ENCODE measurements around the gene GOLGA6L2.
"Not testable (repeated sequence)": the region's sequence is repeated elsewhere in the genome, so short reads cannot be mapped to it uniquely, and the experiment has no call there.

GOLGA6L2 gene

GRCh38 chr15:23422946-23423708 lies 23.9 kb downstream of the GOLGA6L2 start:
- no peak for DNase-seq

- DNase-seq, result no peak
These were observed 24.7 kb downstream of the GOLGA6L2 start for GRCh38 chr15:23422099-23422945.

GRCh38 chr15:23420806-23421575 lies 26.1 kb downstream of the GOLGA6L2 start:
- no peak for DNase-seq

DNA sequence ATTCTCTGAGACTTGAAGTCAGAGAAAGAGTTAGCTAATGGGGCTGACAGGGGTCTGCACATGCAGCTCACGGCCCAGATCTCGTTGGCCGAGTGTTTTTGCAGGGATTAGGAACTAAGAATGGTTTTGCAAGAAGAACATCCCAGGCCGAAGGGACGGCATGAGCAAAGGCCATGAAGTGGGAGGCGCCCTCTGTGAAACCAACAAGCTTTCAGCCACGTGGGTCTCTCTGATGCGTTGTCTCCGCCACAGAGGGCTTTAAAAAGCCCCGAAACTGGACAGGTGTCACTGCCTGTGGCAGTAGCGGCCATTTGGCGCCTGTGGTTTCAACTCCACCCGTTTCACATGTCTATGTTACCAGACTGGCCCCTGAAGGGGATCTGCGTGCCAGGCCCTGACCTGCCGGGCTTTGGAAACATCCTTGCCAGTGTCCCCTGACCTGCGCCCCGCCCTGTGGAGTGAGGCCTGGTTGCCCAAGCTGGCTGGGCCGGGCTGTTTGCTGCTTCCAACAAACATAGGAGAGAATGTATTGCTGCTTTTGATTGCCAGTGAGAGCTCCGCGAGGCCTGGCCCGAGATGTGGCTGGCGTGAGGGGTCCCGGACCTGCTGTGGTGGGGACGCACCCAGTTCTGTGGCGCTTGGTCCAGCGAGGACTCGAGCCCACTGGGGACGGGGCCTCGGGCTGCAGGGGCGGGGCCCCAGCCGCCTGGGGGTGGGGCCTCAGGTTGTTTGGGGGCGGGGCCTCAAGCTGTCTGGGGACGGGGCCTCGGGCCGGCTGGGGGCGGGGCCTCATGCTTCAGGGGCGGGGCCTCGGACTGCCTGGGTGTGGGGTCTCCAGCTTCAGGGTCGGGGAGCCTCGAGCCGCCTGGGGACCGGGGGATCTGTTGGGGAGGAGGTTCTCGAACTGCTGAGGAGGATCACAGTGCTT lies 30.4 kb downstream of the GOLGA6L2 start:
- DNase-seq, result peak; percentile 12

DNA sequence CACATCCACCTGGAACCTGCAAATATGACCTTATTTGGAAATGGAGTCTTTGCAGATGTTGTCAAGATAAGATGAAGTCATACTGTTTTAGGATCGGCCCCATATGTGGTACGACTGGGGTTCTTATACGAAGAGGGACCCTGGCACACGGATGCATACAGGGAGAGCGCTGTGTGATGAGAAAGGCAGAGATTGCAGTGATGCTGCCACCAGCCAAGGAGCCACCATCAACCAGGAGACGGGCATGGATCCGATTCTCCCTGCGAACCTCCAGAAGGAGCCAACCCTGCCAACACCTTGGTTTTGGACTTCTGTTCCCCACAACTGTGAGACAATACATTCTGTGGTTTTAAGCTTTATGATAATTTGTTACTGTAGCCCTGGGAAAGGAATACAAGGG lies 31.2 kb downstream of the GOLGA6L2 start:
- not testable (repeated sequence) for DNase-seq

DNA sequence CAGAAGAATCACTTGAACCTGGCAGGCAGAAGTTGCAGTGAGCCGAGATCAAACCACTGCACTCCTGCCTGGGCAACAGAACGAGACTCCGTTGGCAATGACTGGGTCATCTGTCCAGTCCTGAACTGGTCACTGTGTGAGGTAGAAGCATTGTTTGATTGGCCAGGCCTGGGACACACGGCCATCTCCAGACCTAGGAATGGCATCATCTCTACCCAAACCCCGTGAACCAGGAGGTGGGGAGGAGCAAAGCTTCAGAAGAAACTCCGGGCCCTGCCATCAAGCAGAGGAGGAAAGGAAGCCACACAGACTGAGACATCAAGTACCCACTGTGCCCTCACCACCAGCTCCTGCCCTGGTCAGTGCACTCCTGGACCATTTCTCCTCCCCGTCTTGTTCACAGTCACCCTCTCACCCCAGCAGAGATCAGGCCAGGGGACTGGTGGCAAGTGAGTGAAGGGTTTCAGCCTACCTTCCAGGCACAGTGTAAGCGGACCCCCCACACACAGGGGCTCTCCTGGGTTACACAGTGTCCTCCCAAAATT lies 31.6 kb downstream of the GOLGA6L2 start:
- DNase-seq, result no peak

GRCh38 chr15:23412881-23413600 lies 34.0 kb downstream of the GOLGA6L2 start:
- DNase-seq, result not testable (repeated sequence)

DNA sequence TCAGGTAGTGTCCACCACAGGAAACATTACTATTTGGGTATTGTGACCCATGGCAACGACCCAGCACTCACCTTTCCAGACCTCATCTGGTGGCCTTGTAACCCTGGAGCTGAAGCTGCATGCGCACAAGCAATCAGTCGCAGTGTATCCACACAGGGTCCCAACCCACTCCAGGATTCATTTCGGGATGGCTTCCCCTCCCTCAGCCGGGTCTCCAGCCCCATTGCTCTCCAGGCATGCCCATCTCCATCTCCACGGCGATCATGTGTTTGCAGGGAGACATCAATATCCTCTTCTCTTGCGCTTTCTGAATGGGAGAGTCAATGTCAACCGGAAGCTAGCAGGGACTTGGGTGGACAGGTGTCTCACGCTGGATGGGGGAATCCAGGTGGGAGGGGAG lies 35.2 kb downstream of the GOLGA6L2 start:
- no peak for DNase-seq

GRCh38 chr15:23403550-23403949 lies 43.5 kb downstream of the GOLGA6L2 start:
- no peak for DNase-seq

- no peak for DNase-seq
These were observed 44.5 kb downstream of the GOLGA6L2 start for GRCh38 chr15:23402544-23402943.

DNA sequence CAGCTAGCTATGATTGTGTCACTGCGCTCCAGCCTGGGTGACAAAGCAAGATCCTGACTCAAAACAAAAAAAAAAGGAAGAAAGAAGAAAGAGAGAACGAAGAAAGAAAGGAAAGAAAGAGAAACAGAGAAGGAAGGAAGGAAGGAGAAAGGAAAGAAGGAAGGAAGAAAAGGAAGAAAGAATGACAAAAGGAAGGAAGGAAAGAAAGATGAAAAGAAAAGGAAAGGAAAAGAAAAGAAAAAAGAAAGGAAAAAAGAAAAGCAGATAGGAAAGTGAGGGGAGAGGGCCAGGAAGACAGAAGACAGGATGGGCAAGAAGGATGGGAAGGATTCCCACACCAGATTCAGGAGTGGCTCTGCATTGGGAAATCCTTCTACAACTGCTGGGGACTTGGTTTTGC lies 44.9 kb downstream of the GOLGA6L2 start:
- DNase-seq, result no peak

DNA sequence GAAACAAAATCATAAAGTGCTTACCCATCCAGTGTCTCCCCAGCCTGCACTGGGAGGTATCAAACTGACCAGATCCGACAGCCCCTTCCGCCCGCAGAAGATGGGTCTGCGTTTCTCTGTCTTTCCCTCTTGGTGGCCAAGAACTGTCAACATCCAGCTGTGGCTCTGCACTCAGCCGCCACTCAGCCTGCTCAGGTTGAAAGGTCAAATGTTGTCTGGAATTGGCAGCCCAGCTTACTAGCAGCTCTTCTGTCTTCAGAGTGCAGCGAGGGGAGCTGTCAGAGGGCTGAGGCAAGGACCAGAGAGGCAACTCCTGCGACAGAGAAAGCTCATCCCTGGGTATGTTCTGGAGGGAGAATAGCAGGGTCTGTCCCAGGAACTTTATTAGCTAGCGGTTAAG lies 45.4 kb downstream of the GOLGA6L2 start:
- DNase-seq, result no peak

GRCh38 chr15:23399207-23399606 lies 47.8 kb downstream of the GOLGA6L2 start:
- DNase-seq, result not testable (repeated sequence)

- not testable (repeated sequence) for DNase-seq
These were observed 48.7 kb downstream of the GOLGA6L2 start for GRCh38 chr15:23398357-23398756.

DNA sequence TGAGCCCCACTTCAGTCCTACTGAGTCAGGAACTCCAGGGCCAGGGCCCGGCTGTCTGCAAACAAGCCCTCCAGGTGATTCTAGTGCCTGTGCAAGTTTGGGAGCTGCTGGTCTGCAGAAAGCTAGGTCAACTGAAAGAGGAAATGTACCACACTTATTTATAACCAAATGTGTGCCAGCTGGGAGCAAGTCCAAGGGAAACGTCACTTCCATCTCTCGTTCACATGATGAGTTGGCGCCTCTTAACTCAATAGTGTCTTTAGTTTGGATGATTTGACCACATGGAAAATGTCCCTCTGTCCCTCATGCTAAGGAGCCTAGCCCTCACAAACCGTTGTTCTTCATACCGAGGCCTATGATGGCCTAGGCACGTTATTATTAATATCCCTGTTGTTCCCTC lies 49.3 kb downstream of the GOLGA6L2 start:
- no peak for DNase-seq

DNA sequence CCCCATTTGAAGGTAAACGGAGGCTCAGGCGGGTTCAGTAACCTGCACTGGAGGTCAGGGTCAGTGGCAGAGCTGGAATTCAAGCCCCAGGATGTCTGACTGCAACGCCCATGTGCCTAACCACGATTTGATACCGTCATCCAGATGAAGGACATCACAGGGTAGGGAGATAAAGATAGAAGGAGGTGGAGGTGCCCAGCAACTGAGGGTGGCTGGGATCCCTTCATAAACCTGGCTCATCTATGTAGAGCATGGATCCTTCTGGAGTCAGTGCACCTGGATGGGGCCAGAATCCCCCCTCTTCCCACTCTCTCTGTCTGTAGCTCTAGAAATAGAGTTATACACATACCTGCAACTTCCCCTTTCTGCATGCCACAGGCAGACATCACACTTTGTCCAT lies 51.2 kb downstream of the GOLGA6L2 start:
- DNase-seq, result no peak

DNA sequence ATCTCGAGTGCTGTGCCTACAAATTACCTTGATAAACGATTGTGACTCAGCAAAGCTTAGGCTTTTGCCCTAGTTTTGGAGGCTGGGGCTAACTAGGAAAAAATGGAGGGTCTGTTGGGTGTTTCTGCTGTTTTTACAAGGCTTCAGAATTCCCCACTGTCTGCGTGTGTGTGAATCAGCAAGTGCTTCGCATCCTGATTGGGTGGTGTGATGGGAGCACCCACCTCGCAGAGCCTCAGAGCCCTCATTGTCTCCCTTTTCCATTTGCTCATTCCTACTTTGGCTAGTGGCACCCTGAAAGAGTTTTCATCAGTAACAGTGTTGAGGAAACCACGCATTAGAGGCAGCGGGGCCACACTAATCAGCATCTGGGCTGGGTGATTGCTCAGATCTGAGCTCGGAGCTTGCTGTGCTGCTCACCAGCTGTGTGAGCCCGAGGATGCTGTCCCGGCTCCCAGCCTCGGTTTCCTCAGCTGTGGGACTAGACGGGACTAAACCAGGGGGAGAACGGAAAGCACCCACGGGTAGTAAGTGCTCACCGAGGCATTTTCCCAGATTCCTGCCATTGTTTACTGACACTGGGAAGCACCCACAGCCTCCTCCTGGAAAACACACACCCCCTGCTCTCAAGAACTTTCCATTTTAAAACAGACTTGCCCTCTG lies 51.9 kb downstream of the GOLGA6L2 start:
- no peak for DNase-seq
